Measurements from ENCODE around the gene EFCAB6.

EFCAB6 gene

GRCh38 chr22:43620197-43620596 is 191.9 kb downstream of the EFCAB6 start:
- no peak for DNase-seq (ENCODE audit: insufficient read length, low spot score)
- TF ChIP-seq CTCF (IDR thresholded peaks at IDR 0.05; ENCODE audit: insufficient read depth, missing control alignments), result no peak
- FAIRE-seq, result no peak

DNA sequence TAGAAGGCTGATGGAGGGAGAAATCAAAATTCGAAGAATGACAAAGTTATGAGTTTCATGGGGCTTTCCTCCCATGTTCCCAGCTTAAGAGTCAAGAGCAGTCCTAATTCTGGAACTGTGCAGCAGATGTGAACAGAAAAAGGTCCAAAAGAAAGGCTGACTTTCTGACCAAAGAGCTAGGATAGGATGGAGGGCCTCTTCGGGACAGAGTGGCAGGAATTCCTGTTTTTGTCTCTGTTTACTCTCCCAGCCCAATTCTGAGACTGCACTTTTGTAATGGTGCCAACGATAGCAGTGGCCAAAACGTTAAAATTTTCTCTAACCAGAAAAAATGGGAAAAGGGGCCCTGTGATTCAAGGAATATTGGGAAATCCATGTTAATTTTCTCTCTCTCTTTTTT is 193.6 kb downstream of the EFCAB6 start:
- FAIRE-seq (no peak), DNase-seq (ENCODE audit: insufficient read length, low spot score) (no peak)
- no peak for TF ChIP-seq CTCF (IDR thresholded peaks at IDR 0.05; ENCODE audit: insufficient read depth, missing control alignments)

GRCh38 chr22:43616645-43617044 is 195.5 kb downstream of the EFCAB6 start:
- TF ChIP-seq CTCF (IDR thresholded peaks at IDR 0.05; ENCODE audit: insufficient read depth, missing control alignments), result no peak
- FAIRE-seq (no peak), DNase-seq (ENCODE audit: insufficient read length, low spot score) (no peak)

DNA sequence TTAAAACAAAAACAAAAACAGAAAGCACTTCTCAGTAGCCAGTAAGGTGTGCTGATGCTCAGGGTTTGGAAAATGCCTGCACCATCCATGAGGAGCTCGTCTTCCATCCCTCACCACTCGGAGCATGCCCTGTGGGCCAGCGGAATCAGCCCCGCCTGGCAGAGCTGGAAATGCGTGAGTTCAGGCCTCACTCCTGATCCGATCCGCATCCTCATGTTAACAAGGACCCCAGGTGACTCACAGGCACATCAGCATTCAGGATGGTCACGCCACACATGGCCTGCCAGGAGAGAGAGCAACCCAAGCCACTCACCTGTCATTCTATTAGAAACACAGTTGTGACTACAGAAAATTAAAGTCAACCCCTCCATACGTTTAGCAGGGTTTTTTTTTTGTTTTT is 211.8 kb downstream of the EFCAB6 start:
- TF ChIP-seq CTCF (IDR thresholded peaks at IDR 0.05; ENCODE audit: insufficient read depth, missing control alignments), result no peak
- FAIRE-seq (no peak), DNase-seq (ENCODE audit: insufficient read length, low spot score) (no peak)

GRCh38 chr22:43592476-43592875 is 219.6 kb downstream of the EFCAB6 start:
- TF ChIP-seq CTCF (IDR thresholded peaks at IDR 0.05; ENCODE audit: insufficient read depth, missing control alignments), result peak; percentile 5
- FAIRE-seq (no peak), DNase-seq (ENCODE audit: insufficient read length, low spot score) (no peak)

DNA sequence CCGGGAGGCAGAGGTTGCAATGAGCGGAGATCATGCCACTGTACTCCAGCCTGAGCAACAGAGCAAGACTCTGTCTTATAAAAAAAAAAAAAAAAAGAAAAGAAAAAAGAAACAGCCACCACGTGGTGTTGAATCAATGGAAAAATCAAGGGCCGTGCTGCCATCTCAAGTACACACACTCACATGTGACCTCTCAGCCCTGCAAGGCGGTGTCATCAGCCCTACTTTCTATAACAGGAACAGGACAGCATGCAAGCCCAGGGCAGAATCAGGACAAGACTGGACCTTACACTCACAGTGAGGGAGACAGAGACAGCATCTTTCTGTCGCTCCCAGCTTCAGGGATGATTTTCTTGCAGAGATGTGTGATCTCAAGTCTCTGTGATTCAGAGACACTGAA is 220.7 kb downstream of the EFCAB6 start:
- DNase-seq (ENCODE audit: insufficient read length, low spot score) (no peak), FAIRE-seq (no peak)
- TF ChIP-seq CTCF (IDR thresholded peaks at IDR 0.05; ENCODE audit: insufficient read depth, missing control alignments), result no peak

GRCh38 chr22:43587574-43587973 is 224.5 kb downstream of the EFCAB6 start:
- FAIRE-seq, result no peak
- no peak for DNase-seq (ENCODE audit: insufficient read length, low spot score)
- TF ChIP-seq CTCF (IDR thresholded peaks at IDR 0.05; ENCODE audit: insufficient read depth, missing control alignments), result no peak
